Activated naive CD4-positive, alpha-beta T cell treated with anti-CD3 and anti-CD28 coated beads, Interleukin-2, amount 50 U/mL, for 72 hours (primary cell): Measurements from ENCODE around the gene GRM7. TPM values are rescaled to one million over a fixed set of nuclear protein-coding genes. Genes with fewer than 3 reads are reported as not detected.

Experiments
- ATAC-seq, 2 donors: fragments of 150-1000 bp; cut with Tn5 transposase; 2 replicates each; pipeline ENCODE4 v1.10.0; 2021; ENCODE audit warnings: mild to moderate bottlenecking in 2 of 2, moderate library complexity in 2 of 2
- DNase-seq, 2 donors: peaks; one replicate each; pipeline ENCODE4 v3.0.0; 2021 to 2022; ENCODE audit warnings: low spot score in 2 of 2
- H3K27ac Mint-ChIP-seq, 2 donors: one replicate each; pipeline ENCODE4 v1.8.0; 2022; ENCODE audit warnings: mild to moderate bottlenecking in 2 of 2, mixed read lengths in 2 of 2
- H3K36me3 Mint-ChIP-seq, 2 donors: one replicate each; pipeline ENCODE4 v1.8.0; 2022; ENCODE audit warnings: mixed read lengths in 2 of 2
- H3K9me3 Mint-ChIP-seq, 2 donors: one replicate each; pipeline ENCODE4 v1.8.0; 2022; ENCODE audit warnings: mixed read lengths in 2 of 2
- total RNA-seq, 2 donors: library from RNA; stranded (reverse); gene quantifications; one replicate each; pipeline ENCODE4 v1.2.3, GENCODE V29; 2022

Gene GRM7
- total RNA-seq, 2 donors from 2014 or later, result not detected

DNA sequence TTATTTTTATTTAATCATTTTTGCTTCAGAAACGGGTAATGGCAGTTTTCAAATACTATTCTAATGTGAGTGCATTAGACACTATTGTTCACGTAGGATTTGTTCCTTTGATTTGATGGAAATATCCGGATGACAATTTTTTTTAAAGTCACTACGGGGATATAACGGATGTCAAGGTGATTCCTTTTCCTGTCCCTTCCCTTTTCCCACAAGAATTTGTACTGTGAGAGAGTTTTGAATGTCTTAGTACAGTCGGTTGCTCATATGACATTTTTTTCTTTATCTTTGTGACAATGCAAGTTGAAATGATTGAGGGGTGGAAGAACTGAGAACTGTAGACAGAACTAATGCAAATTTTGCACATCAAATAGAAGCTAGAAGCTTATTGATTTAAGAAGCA is 209.5 kb downstream of the GRM7 start:
- no peak for ATAC-seq
- Mint-ChIP-seq H3K36me3 (no peaks in the 10 kb centered on the region), H3K27ac (no peak overlapping the region), H3K9me3 (peaks cover 10 to 15% of the 10 kb centered on the region in 2 donors)
- no peak for DNase-seq

DNA sequence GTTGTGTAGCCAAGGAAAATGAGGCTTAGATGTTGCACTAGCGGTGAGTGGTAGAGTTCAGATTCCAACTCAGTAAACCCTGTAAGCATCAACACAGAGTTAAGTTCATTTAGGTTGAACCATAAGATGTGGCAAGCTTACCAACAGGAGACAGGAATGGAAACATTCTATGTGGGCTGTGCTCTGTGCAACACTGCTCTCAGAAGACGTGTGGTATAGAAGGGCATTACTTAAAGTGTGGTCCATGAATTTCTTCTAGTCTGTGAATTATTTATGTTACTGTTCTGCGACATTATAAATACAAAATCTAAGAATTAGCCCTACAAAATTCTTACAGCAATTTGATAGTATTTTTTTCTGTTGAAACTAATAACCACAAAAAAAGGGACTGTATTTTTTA is 213.3 kb downstream of the GRM7 start:
- Mint-ChIP-seq H3K36me3 (no peaks in the 10 kb centered on the region), H3K9me3 (peaks cover 0 to 4% of the 10 kb centered on the region in 2 donors), H3K27ac (no peak overlapping the region)
- DNase-seq, result no peak
- ATAC-seq, result no peak

DNA sequence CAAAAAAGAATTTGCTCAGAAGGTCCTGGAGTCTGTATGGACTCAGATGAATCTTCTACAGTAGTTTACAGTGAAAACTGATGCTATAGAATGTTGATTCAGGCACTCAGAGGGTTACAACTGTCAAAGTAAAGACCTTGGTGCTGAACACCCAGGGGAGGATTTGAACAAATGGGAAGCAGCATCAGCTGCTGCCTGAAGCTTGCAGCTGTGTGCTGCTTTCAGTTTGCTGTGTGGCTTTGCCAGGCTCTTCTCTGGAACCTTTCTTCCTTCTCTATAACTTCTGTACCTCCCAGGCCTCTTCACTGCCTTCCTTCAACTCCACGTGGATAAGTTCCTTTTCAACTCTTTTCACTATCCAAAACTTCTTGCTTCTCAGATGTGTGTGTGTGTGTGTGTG is 214.2 kb downstream of the GRM7 start:
- H3K9me3 Mint-ChIP-seq, result peaks cover 0 to 4% of the 10 kb centered on the region in 2 donors
- no peaks in the 10 kb centered on the region for H3K36me3 Mint-ChIP-seq
- H3K27ac Mint-ChIP-seq, result no peak overlapping the region
- ATAC-seq (no peak), DNase-seq (no peak)

DNA sequence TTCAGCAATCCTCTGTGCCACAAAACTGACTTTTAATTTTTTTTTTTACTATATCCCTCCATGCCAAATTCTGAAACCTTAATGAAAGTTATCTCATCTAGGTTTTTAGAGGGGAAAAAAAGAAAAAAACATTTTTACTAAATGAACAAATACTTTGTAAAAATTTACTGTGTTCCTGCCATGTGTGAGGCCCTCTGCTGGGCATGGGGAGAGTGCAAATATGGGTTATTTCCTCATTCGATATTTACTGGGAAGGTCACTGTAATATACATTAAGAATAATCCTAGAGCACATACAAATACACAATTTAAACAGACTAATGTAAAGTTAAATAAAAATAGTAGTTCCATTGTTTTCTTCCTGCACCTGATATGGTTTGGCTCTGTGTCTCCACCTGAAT is 215.0 kb downstream of the GRM7 start:
- ATAC-seq (no peak), DNase-seq (no peak)
- peaks cover 0 to 4% of the 10 kb centered on the region in 2 donors for H3K9me3 Mint-ChIP-seq
- no peaks in the 10 kb centered on the region for H3K36me3 Mint-ChIP-seq
- H3K27ac Mint-ChIP-seq, result no peak overlapping the region

DNA sequence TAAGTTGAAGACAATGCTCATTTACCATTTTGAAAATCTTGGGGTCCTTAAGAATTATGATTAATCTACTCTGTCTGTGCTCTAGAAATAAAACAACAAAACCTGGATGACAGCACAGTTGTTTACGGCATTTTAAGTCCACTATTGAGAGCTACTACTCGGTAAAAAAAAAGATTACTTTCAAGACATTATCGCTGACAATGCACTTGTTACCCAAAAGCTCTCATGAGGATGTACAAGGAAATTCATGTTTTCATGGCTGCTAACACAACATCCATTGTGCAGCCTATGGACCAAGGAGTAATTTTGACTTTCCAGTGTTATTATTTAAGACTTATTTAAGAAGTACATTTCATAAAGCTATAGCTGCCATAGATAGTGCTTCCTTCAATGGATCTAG is 221.3 kb downstream of the GRM7 start:
- no peak for DNase-seq
- H3K27ac Mint-ChIP-seq, result no peak overlapping the region
- H3K36me3 Mint-ChIP-seq, result no peaks in the 10 kb centered on the region
- H3K9me3 Mint-ChIP-seq, result no peaks in the 10 kb centered on the region
- ATAC-seq, result no peak

DNA sequence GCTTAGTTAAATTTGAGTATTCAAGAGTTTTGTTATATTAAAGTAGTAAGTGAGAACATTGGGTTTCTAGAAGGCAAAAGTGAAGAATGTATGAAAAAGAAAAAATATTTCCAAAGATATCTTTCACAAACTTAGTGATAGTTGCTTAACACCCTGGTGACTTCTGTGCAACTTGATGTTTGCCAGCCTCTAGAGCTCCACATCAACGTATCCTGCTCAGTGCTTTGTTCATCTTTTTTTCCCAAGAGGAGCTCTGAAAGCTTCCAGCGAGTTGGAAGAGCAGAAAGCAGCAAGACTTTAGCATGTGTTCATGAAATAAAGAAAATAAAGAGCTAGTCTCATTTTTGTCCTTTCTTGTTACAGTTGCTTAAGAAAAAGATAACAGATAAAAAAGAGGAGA is 225.5 kb downstream of the GRM7 start:
- Mint-ChIP-seq H3K36me3 (no peaks in the 10 kb centered on the region), H3K27ac (no peak overlapping the region), H3K9me3 (no peaks in the 10 kb centered on the region)
- DNase-seq, result no peak
- ATAC-seq, result no peak

DNA sequence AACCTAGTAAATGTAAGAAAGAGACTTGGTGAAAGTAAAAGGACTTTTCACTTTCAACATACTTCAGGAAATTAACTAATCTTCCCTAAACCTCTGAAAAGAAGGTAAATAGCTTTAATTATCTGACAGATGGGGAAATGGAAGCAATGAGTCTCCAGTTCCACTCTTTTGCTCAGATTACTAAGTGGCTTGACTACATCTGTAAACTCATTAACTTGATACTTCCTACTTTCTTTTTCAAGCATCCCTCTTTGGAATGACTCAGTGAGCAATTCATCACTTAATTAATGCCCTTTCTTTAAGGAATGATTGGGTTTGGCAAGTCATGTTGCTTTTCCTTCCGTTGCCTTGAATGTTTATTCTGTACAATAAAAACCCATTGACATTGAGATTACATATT is 234.2 kb downstream of the GRM7 start:
- Mint-ChIP-seq H3K27ac (no peak overlapping the region), H3K9me3 (peaks cover 4 to 14% of the 10 kb centered on the region in 2 donors), H3K36me3 (no peaks in the 10 kb centered on the region)
- DNase-seq (no peak), ATAC-seq (no peak)

DNA sequence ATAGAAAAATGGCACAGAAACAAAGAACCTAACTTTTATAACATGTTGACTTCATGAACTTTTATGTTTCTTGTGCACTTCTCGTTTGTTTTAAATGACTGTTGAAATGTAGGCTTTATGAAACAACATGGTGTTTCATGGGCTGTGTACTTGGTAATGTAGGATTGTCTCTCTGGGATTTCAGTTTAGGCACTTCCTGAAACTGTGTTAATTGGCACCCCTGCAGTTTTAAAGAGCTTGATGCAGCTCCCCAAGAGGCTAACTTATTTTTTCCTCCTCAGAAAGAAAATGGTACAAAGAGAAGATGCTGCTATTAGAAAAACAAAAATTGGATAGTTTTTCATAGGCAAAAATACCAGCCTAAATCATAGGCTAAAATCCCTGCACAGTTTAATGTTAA is 239.2 kb downstream of the GRM7 start:
- DNase-seq, result no peak
- H3K36me3 Mint-ChIP-seq, result no peaks in the 10 kb centered on the region
- ATAC-seq, result no peak
- H3K9me3 Mint-ChIP-seq, result peaks cover 0 to 19% of the 10 kb centered on the region in 2 donors
- H3K27ac Mint-ChIP-seq, result no peak overlapping the region

DNA sequence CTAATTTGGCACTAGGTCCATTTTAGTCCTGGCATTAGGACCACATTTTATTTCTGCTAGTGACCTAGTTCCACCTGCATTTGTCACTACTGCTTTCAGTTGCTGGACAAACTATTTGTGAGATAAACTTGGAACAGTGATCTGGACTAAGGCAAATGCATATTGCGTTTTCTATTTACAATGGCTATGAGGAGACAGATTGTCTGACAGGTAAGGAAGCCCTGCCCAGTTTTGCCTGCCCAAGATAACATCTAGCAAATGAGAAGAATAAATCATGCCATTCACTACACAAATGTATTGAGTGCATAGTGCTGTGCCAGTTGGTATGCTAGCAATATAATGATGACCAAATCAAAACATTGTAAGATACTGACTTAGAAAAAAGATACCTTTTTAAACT is 245.7 kb downstream of the GRM7 start:
- H3K9me3 Mint-ChIP-seq, result peaks cover 0 to 16% of the 10 kb centered on the region in 2 donors
- ATAC-seq (no peak), DNase-seq (no peak)
- H3K36me3 Mint-ChIP-seq, result no peaks in the 10 kb centered on the region
- no peak overlapping the region for H3K27ac Mint-ChIP-seq

DNA sequence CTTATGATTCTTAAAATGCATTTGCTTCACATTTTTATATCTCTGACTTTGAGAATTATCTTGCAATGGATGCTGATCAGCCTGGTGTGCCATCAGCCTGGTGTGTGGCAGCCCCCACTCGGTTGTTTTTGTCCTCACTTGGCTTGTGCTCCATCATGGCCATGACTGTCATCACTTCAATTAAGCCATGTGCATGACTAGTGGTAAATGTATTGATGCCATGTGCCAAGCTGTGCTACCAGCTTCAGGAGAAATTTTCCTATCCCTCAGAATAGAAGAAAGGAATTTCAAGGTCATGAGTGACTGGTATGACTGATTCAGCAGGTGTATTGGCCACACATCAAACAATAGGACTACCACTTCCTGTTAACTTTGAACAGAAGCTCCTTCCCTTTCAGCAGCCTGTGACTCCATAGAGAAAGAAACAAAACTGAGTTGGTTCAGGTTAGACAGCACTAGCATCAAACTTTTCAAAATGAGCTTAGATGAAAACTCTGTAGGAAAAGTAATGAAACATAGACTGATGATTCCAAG is 251.7 kb downstream of the GRM7 start:
- DNase-seq, result no peak
- H3K36me3 Mint-ChIP-seq, result no peaks in the 10 kb centered on the region
- peaks cover 2 to 5% of the 10 kb centered on the region in 2 donors for H3K9me3 Mint-ChIP-seq
- ATAC-seq, result no peak
- no peak overlapping the region for H3K27ac Mint-ChIP-seq

DNA sequence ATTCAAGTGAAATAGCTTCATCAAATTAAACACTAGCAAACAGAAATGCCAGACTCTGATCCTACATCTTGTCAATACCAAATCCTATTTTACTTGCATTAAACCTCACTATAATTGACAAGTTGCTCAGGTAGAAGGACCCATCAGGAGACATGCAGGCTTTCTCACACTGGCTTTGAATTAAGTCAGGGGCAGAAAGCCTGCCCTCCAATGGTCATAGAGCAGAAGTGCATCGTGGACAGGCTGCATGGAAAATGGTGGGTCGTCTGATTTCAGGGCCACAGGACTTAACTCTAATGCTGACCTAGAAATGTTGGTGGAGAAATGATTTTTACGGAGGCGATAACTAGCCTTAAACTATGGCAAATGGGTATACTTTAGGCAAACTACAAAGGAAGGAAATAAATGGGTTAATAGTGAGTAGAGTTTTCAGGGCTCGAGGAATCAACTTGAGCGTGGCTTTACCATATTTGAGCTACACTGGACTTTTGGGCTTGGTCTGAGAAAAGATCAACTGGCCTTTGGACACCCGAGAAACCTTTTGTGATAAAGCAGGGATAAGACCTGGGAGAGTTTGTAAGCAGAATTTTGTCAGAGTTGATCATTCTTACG is 283.9 kb downstream of the GRM7 start:
- no peaks in the 10 kb centered on the region for H3K36me3 Mint-ChIP-seq
- no peak for ATAC-seq
- H3K9me3 Mint-ChIP-seq, result peaks cover 0 to 4% of the 10 kb centered on the region in 2 donors
- no peak for DNase-seq
- H3K27ac Mint-ChIP-seq, result no peak overlapping the region

DNA sequence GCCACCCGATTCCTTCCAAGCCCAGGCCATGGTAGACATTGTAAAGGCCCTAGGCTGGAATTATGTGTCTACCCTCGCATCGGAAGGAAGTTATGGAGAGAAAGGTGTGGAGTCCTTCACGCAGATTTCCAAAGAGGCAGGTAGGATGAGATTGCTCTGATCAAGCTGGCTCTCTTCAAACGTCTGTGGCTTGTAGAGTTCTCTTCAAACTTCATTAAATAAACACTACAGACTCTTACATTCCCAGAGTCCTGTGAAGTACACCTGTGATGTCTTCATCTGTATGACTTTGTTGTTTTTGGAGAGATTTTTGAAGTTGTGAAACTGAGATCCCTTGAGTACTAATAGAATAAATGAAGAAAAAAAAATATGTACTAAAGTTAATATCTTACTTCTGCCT is 285.6 kb downstream of the GRM7 start:
- no peak for ATAC-seq
- DNase-seq, result no peak
- H3K9me3 Mint-ChIP-seq, result peaks cover 0 to 4% of the 10 kb centered on the region in 2 donors
- no peaks in the 10 kb centered on the region for H3K36me3 Mint-ChIP-seq
- H3K27ac Mint-ChIP-seq, result no peak overlapping the region

DNA sequence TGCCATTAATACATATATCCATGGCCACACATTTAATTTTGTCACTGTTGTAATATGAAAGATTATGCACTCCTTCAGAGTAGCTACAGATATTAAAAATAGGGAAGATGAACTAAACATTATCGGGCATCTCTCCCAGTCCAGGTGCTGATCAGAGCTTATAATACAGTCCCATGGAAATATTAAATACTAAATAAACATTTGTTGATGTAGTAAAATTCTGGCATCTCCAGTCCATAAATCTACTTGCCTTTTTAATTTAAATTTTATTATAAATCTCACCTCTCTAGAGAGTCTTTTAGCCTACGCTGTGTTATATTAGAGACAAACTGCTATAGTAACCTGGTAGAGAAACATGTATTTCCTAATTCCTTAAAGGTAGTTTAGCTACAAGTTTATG is 297.6 kb downstream of the GRM7 start:
- Mint-ChIP-seq H3K36me3 (no peaks in the 10 kb centered on the region), H3K9me3 (peaks cover 7 to 11% of the 10 kb centered on the region in 2 donors), H3K27ac (no peak overlapping the region)
- DNase-seq (no peak), ATAC-seq (no peak)

DNA sequence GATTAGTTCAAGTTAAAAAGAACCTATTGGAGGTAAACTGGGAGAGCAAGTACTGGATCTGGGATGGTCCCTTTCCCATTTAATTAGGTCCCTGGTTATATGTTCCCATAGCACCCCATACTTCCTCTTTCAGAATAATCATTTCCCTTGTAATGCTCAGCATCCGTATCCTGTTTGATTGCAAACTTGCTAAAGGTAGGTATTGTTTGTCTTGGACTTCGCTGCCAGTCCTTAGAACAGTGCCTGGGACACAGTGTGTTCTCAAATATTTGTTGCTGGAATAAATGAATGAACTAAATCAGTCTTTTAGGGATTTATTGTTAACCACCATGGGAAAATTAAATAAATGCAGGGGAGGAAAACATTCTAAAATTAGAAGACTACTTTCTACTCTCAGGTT is 299.8 kb downstream of the GRM7 start:
- no peak for ATAC-seq
- DNase-seq, result no peak
- H3K36me3 Mint-ChIP-seq, result no peaks in the 10 kb centered on the region
- H3K9me3 Mint-ChIP-seq, result peaks cover 7% of the 10 kb centered on the region in 2 donors
- no peak overlapping the region for H3K27ac Mint-ChIP-seq

DNA sequence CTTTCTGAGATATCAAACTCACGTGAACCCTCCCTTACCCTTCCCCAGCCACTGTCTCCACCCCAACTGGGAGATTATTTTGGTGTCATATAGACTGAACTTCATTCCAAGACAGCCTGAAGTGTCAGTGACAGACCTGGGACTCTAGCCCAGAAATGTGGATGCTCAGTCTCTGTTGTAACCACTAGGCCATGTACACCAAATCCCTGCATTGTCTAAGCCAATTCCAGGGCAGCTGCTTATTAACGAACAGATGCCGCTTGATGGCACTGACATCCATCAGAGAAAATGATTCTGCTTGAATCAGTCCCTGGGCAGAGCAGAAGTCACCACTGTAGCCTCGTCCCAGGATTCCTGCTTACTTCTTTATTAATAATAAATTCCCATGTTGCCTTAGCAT is 305.5 kb downstream of the GRM7 start:
- Mint-ChIP-seq H3K27ac (no peak overlapping the region), H3K9me3 (peaks cover 3 to 10% of the 10 kb centered on the region in 2 donors), H3K36me3 (no peaks in the 10 kb centered on the region)
- DNase-seq (no peak), ATAC-seq (no peak)

DNA sequence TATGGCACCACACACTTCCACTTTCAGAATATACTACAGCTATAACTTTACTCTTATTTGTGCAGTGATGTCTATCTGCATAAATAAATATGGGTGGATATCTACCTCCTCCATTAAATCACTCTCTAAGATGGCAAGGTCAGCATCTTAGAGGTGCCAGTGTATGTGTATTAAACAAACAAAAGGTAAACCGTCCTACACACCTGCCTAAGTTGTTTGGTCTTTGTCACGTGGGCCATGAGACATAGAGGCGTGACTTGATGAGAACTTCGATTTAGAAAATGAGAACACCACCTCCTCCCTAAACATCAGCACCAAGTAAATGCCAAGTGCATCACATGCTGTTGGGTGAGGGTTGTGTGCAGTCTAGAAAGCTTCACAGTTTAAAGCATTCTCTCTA is 310.6 kb downstream of the GRM7 start:
- ATAC-seq (no peak), DNase-seq (no peak)
- Mint-ChIP-seq H3K27ac (no peak overlapping the region), H3K9me3 (peaks cover 0 to 8% of the 10 kb centered on the region in 2 donors), H3K36me3 (no peaks in the 10 kb centered on the region)

DNA sequence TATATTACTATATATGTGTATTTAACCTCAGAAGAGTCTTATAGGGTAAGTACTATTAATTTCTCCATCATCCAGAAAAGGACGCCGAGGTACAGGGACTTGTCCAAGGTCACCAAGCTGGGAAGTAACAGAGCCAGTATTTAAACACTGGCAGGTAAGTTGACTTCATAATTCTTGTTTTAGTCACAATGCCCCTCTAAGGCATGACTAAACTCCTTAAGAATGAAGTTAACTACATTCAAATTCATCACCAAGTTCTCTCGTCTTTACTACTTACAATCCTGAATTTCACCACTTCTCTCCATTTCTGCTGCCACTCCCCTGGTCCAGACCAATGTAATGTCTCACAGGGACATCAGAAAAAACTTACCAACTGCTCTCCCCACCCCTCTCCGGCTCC is 312.1 kb downstream of the GRM7 start:
- Mint-ChIP-seq H3K9me3 (peaks cover 0 to 14% of the 10 kb centered on the region in 2 donors), H3K27ac (no peak overlapping the region), H3K36me3 (no peaks in the 10 kb centered on the region)
- no peak for DNase-seq
- no peak for ATAC-seq

DNA sequence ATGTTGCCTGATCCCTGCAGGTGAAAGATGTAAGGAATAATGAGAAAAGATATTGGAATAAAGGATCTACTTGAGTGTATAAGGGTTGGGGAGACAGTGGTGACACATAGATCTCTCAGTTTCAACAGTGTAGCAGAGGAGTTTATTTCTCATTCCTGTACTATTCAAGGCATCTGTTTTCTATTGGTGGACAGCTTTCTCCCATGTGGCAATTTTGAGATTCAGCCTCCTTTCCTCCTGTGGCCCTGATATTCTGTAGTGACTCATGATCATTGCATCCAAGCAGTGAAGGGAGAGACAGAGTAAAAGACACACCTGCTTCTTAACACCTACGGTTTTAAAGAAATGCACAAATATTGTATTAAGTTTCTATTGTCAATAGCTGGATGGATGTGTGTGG is 327.6 kb downstream of the GRM7 start:
- DNase-seq, result no peak
- no peak overlapping the region for H3K27ac Mint-ChIP-seq
- ATAC-seq, result no peak
- H3K9me3 Mint-ChIP-seq, result peaks cover 0 to 12% of the 10 kb centered on the region in 2 donors
- no peaks in the 10 kb centered on the region for H3K36me3 Mint-ChIP-seq
